HepG2 (cell line): ENCODE results near the gene VBP1. TPM values are rescaled to one million over a fixed set of nuclear protein-coding genes. Genes with fewer than 3 reads are reported as not detected.

Experiments used
- ARID4A ChIP-seq: sonication (generic); formaldehyde crosslinking; IDR thresholded peaks from 2 replicates; pipeline ENCODE4 v1.5.0; 2020; ENCODE audit warnings: mild to moderate bottlenecking, missing genetic modification reagents, borderline replicate concordance
- CHD4 ChIP-seq: fragments of 200-600 bp; sonication (generic); IDR thresholded peaks from 2 replicates; pipeline ENCODE4 v1.7.0; 2017; ENCODE audit warnings: mild to moderate bottlenecking, low read length, borderline replicate concordance
- CREM ChIP-seq, 2 experiments: sonication (generic) in 1 of 2; formaldehyde crosslinking in 1 of 2; IDR thresholded peaks; 2 replicates each; pipeline versions ENCODE4 v1.4.0 to v1.6.1; 2016 to 2020; ENCODE audit warnings: antibody characterized with exemption in 1 of 2, mild to moderate bottlenecking in 1 of 2, missing genetic modification reagents in 1 of 2
- PRDM15 ChIP-seq: sonication (generic); formaldehyde crosslinking; IDR thresholded peaks from 2 replicates; pipeline ENCODE4 v1.4.0; 2020; ENCODE audit warnings: missing genetic modification reagents
- SALL2 ChIP-seq: sonication (generic); formaldehyde crosslinking; IDR thresholded peaks from 2 replicates; pipeline ENCODE4 v1.8.1; 2023; ENCODE audit warnings: mild to moderate bottlenecking, missing genetic modification reagents, inconsistent platforms
- SKI ChIP-seq: fragments of 450-650 bp; IDR thresholded peaks from one replicate; pipeline ENCODE4 v1.6.1; 2018; ENCODE audit warnings: mild to moderate bottlenecking; ENCODE audit not compliant: partially characterized antibody
- ZFP62 ChIP-seq: sonication (generic); formaldehyde crosslinking; IDR thresholded peaks from 2 replicates; pipeline ENCODE4 v1.4.0; 2020; ENCODE audit warnings: missing genetic modification reagents
- ZNF230 ChIP-seq: sonication (generic); formaldehyde crosslinking; IDR thresholded peaks from 2 replicates; pipeline ENCODE4 v1.4.0; 2020; ENCODE audit warnings: mild to moderate bottlenecking, missing genetic modification reagents
- ZNF264 ChIP-seq: sonication (generic); formaldehyde crosslinking; IDR thresholded peaks from 2 replicates; pipeline ENCODE4 v1.4.0; 2020; ENCODE audit warnings: missing genetic modification reagents
- ZNF550 ChIP-seq: sonication (generic); formaldehyde crosslinking; IDR thresholded peaks from 2 replicates; pipeline ENCODE4 v1.4.0; 2020; ENCODE audit warnings: mild to moderate bottlenecking, missing genetic modification reagents, borderline replicate concordance
- ZNF558 ChIP-seq: sonication (generic); formaldehyde crosslinking; IDR thresholded peaks from 2 replicates; pipeline ENCODE4 v1.9.0; 2022; ENCODE audit warnings: mild to moderate bottlenecking, missing genetic modification reagents, borderline replicate concordance
- ZNF577 ChIP-seq: sonication (generic); formaldehyde crosslinking; IDR thresholded peaks from 2 replicates; pipeline ENCODE4 v1.4.0; 2020; ENCODE audit warnings: mild to moderate bottlenecking, low read depth, missing genetic modification reagents, borderline replicate concordance
- ZSCAN12 ChIP-seq: sonication (generic); formaldehyde crosslinking; IDR thresholded peaks from 2 replicates; pipeline ENCODE4 v1.9.0; 2021; ENCODE audit warnings: mild to moderate bottlenecking, missing genetic modification reagents
- polyA plus RNA-seq, 8 experiments: library from polyadenylated mRNA; depleted of rRNA in 3 of 8; stranded (reverse) in 7 of 8; unstranded in 1 of 8; fragments of >200 nt; fragmentation: Illumina TruSeq in 4 of 8; extraction: Trizol in 4 of 8; gene quantifications; 2 replicates each; pipeline versions ENCODE4 v1.2.1 to v1.2.3, GENCODE V29; 2011 to 2016; ENCODE audit warnings: low read depth in 4 of 8, missing spikeins in 1 of 8, mixed read lengths in 1 of 8; ENCODE audit not compliant: insufficient read depth in 1 of 8
- total RNA-seq, 5 experiments: library from RNA; depleted of rRNA; stranded (reverse); fragments of >200 nt; fragmentation: Illumina TruSeq; extraction: Trizol; gene quantifications; 2 replicates each; pipeline ENCODE4 v1.2.3, GENCODE V29; 2016; ENCODE audit warnings: low read depth in 1 of 5
- TF ChIP-seq, protein P1 (sequence below): sonication (generic); formaldehyde crosslinking; IDR thresholded peaks from 2 replicates; pipeline ENCODE4 v1.9.0; 2021; ENCODE audit warnings: mild to moderate bottlenecking, missing genetic modification reagents

VBP1 gene
- total and polyA plus RNA-seq, 2 of the 13 experiments (the other 11 are each of a cell fraction or from before 2014, with no cell fraction given): 20.4 to 72.6 TPM

GRCh38 chrX:155216179-155216939 is at the start of gene VBP1 (continued):
- peak; percentile 42; the same call in 1 of the 2 replicates for TF ChIP-seq ARID4A (CRISPR knock-in tag)
- TF ChIP-seq ZNF550 (CRISPR knock-in tag): no peak
- no peak for TF ChIP-seq PRDM15 (CRISPR knock-in tag)
- TF ChIP-seq ZNF264 (CRISPR knock-in tag): no peak
- TF ChIP-seq CREM (IDR thresholded peaks at IDR 0.05): 0 out of 2 replicates have a peak, but pooled peaks have one; percentile 21
- TF ChIP-seq CREM (CRISPR knock-in tag; IDR thresholded peaks at IDR 0.05): no peak
- TF ChIP-seq, protein P1, sequence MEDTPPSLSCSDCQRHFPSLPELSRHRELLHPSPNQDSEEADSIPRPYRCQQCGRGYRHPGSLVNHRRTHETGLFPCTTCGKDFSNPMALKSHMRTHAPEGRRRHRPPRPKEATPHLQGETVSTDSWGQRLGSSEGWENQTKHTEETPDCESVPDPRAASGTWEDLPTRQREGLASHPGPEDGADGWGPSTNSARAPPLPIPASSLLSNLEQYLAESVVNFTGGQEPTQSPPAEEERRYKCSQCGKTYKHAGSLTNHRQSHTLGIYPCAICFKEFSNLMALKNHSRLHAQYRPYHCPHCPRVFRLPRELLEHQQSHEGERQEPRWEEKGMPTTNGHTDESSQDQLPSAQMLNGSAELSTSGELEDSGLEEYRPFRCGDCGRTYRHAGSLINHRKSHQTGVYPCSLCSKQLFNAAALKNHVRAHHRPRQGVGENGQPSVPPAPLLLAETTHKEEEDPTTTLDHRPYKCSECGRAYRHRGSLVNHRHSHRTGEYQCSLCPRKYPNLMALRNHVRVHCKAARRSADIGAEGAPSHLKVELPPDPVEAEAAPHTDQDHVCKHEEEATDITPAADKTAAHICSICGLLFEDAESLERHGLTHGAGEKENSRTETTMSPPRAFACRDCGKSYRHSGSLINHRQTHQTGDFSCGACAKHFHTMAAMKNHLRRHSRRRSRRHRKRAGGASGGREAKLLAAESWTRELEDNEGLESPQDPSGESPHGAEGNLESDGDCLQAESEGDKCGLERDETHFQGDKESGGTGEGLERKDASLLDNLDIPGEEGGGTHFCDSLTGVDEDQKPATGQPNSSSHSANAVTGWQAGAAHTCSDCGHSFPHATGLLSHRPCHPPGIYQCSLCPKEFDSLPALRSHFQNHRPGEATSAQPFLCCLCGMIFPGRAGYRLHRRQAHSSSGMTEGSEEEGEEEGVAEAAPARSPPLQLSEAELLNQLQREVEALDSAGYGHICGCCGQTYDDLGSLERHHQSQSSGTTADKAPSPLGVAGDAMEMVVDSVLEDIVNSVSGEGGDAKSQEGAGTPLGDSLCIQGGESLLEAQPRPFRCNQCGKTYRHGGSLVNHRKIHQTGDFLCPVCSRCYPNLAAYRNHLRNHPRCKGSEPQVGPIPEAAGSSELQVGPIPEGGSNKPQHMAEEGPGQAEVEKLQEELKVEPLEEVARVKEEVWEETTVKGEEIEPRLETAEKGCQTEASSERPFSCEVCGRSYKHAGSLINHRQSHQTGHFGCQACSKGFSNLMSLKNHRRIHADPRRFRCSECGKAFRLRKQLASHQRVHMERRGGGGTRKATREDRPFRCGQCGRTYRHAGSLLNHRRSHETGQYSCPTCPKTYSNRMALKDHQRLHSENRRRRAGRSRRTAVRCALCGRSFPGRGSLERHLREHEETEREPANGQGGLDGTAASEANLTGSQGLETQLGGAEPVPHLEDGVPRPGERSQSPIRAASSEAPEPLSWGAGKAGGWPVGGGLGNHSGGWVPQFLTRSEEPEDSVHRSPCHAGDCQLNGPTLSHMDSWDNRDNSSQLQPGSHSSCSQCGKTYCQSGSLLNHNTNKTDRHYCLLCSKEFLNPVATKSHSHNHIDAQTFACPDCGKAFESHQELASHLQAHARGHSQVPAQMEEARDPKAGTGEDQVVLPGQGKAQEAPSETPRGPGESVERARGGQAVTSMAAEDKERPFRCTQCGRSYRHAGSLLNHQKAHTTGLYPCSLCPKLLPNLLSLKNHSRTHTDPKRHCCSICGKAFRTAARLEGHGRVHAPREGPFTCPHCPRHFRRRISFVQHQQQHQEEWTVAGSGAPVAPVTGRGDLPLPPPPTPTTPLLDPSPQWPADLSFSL (CRISPR knock-in tag): no peak
- TF ChIP-seq ZFP62 (CRISPR knock-in tag): no peak
- TF ChIP-seq SALL2 (CRISPR knock-in tag): no peak
- no peak for TF ChIP-seq ZNF577
- TF ChIP-seq ZNF230: no peak
- no peak for TF ChIP-seq SKI
- no peak for TF ChIP-seq ZNF558 (CRISPR knock-in tag)
- TF ChIP-seq ZSCAN12 (CRISPR knock-in tag): no peak
- no peak for TF ChIP-seq CHD4
